ENCODE data around the gene ARMC5.

The ARMC5 gene

DNA sequence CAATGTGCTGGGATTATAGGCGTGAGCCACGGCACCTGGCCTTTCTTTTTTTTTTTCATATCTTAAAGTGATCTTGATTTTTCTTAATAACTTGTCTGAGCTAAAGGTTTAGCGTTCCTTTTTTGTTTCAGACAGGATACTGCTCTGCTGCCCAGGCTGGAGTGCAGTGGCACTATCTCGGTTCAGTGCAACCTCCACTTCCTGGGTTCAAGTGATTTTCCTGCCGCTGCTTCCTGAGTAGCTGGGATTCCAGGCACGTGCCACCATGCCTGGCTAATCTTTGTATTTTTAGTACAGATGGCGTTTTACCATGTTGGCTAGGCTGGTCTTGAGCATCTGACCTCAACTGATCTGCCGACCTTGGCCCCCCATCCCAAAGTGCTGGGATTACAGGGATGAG is 44.9 kb downstream of the ARMC5 start:
- Histone ChIP-seq H2AFZ (ENCODE audit: low read length) (no peak overlapping the region), H3K9me3 (replicated peaks; ENCODE audit: insufficient read depth, low read length) (no peaks in the 10 kb centered on the region), H3K27me3 (replicated peaks; ENCODE audit: insufficient read depth, low read length) (no peaks in the 10 kb centered on the region), H3K9ac (ENCODE audit: low read length) (no peak overlapping the region), H4K20me1 (ENCODE audit: insufficient read depth, low read length) (no peaks in the 10 kb centered on the region), H3K9me2 (replicated peaks; ENCODE audit: insufficient read depth, low read length) (no peaks in the 10 kb centered on the region), H3K4me3 (ENCODE audit: low read length) (no peak overlapping the region), H3F3A (ENCODE audit: insufficient read depth, low read length) (no peaks in the 10 kb centered on the region), H3K79me2 (ENCODE audit: low read length) (peaks cover 25% of the 10 kb centered on the region), H3K36me3 (replicated peaks; ENCODE audit: insufficient read depth, low read length) (no peaks in the 10 kb centered on the region), H3K4me2 (ENCODE audit: low read depth, low read length) (no peak overlapping the region), H3K27ac (ENCODE audit: low read length) (no peak overlapping the region), H3K4me1 (ENCODE audit: low read length) (peaks cover 12% of the 10 kb centered on the region)
- TF ChIP-seq EZH2phosphoT487 (IDR thresholded peaks at IDR 0.05; ENCODE audit: low read length) (no peak), CTCF (IDR thresholded peaks at IDR 0.05; ENCODE audit: low read length) (no peak), EZH2 (optimal IDR thresholded peaks at IDR 0.05; ENCODE audit: low read depth, low read length) (no peak)
- no peak for DNase-seq

- no peaks in the 10 kb centered on the region for H3K9me3 ChIP-seq (replicated peaks; ENCODE audit: insufficient read depth, low read length)
- peaks cover 25% of the 10 kb centered on the region for H3K79me2 ChIP-seq (ENCODE audit: low read length)
- no peak for TF ChIP-seq EZH2phosphoT487 (IDR thresholded peaks at IDR 0.05; ENCODE audit: low read length)
- no peak for TF ChIP-seq EZH2 (optimal IDR thresholded peaks at IDR 0.05; ENCODE audit: low read depth, low read length)
- TF ChIP-seq CTCF (IDR thresholded peaks at IDR 0.05; ENCODE audit: low read length): no peak
- DNase-seq: no peak
- no peak overlapping the region for H2AFZ ChIP-seq (ENCODE audit: low read length)
- no peak overlapping the region for H3K27ac ChIP-seq (ENCODE audit: low read length)
- no peak overlapping the region for H3K9ac ChIP-seq (ENCODE audit: low read length)
- no peaks in the 10 kb centered on the region for H3K9me2 ChIP-seq (replicated peaks; ENCODE audit: insufficient read depth, low read length)
- no peaks in the 10 kb centered on the region for H4K20me1 ChIP-seq (ENCODE audit: insufficient read depth, low read length)
- H3K36me3 ChIP-seq (replicated peaks; ENCODE audit: insufficient read depth, low read length): no peaks in the 10 kb centered on the region
- H3K4me3 ChIP-seq (ENCODE audit: low read length): no peak overlapping the region
- H3K4me2 ChIP-seq (ENCODE audit: low read depth, low read length): no peak overlapping the region
- H3K27me3 ChIP-seq (replicated peaks; ENCODE audit: insufficient read depth, low read length): no peaks in the 10 kb centered on the region
- no peaks in the 10 kb centered on the region for H3F3A ChIP-seq (ENCODE audit: insufficient read depth, low read length)
- H3K4me1 ChIP-seq (ENCODE audit: low read length): peaks cover 12% of the 10 kb centered on the region
Measured at GRCh38 chr16:31505483-31505882, 46.2 kb downstream of the ARMC5 start.

GRCh38 chr16:31507617-31507928 is 48.3 kb downstream of the ARMC5 start:
- Histone ChIP-seq H3K4me3 (ENCODE audit: low read length) (peak overlapping the region; percentile 100), H3K9me3 (replicated peaks; ENCODE audit: insufficient read depth, low read length) (no peaks in the 10 kb centered on the region), H4K20me1 (ENCODE audit: insufficient read depth, low read length) (no peaks in the 10 kb centered on the region), H2AFZ (ENCODE audit: low read length) (peak overlapping the region; percentile 93), H3K27me3 (replicated peaks; ENCODE audit: insufficient read depth, low read length) (no peaks in the 10 kb centered on the region), H3K27ac (ENCODE audit: low read length) (no peak overlapping the region; the same call in 1 of the 2 replicates), H3K9ac (ENCODE audit: low read length) (peak overlapping the region; percentile 98), H3F3A (ENCODE audit: insufficient read depth, low read length) (no peaks in the 10 kb centered on the region), H3K36me3 (replicated peaks; ENCODE audit: insufficient read depth, low read length) (no peaks in the 10 kb centered on the region), H3K9me2 (replicated peaks; ENCODE audit: insufficient read depth, low read length) (no peaks in the 10 kb centered on the region), H3K79me2 (ENCODE audit: low read length) (peaks cover 25% of the 10 kb centered on the region), H3K4me2 (ENCODE audit: low read depth, low read length) (peak overlapping the region; percentile 93), H3K4me1 (ENCODE audit: low read length) (peaks cover 12% of the 10 kb centered on the region)
- TF ChIP-seq CTCF (IDR thresholded peaks at IDR 0.05; ENCODE audit: low read length) (no peak), EZH2phosphoT487 (IDR thresholded peaks at IDR 0.05; ENCODE audit: low read length) (no peak)
- DNase-seq: peak; percentile 10
